HG03175 (cell line): Measurements from ENCODE around the gene ADA.
"Not testable (repeated sequence)": the region's sequence is repeated elsewhere in the genome, so short reads cannot be mapped to it uniquely, and the experiment has no call there.

Experiments used
- ATAC-seq: cut with Tn5 transposase; IDR thresholded peaks from one replicate; pipeline ENCODE4 v1.9.1; 2021; ENCODE audit warnings: mild to moderate bottlenecking, moderate library complexity; ENCODE audit not compliant: unreplicated experiment

ADA gene

DNA sequence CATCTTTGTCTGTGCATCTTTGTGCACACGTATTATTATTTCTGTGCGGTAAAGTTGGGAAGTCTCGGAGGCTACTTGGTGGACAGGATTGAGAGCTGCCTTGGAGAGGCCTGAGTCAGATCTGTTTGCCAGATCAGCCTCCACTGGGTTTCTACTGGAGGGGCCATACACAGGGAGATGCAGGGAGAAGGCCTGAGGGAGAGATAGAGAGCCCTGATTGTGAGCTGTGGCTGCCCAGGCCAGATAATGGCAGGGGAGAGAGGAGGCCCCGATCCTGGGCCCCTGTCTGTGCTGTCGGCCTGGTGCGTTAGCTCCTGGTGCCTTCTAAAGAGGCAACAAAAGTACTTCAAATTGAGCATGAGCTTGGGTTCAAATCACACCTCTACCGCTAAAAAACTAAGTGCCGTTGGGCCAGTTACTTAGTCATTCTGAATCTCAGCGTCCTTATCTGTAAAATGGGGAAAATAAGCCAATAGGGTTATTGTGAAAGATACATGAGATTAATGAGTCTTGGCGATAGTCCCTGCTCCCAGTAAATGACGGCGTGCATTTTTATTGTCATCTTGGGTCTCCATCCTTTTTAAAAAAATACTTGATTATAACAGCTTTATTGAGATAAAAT lies 27.6 kb upstream of the ADA start:
- ATAC-seq: no peak

- ATAC-seq: no peak
Observed at GRCh38 chr20:44678242-44678641, 26.7 kb upstream of the ADA start.

- ATAC-seq: not testable (repeated sequence)
Observed at GRCh38 chr20:44672318-44672902, 20.9 kb upstream of the ADA start.

DNA sequence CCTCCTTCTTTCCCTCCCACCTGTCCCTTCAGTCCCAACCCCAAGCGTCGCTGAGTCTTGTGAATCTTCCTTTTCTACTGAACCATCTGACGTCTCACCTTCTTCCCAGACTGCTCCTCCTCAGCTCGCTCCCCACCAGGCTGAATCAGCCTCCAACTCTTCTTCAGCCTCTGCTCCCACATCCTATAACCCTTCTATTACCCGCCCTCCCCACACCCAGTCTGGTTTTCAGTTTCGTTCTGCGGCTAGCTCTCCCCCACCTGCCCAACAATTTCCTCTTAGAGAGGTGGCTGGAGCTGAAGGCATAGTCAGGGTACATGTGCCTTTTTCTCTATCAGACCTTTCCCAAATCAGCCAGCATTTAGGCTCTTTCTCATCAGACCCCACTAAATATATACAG lies 20.0 kb upstream of the ADA start:
- ATAC-seq: not testable (repeated sequence)

DNA sequence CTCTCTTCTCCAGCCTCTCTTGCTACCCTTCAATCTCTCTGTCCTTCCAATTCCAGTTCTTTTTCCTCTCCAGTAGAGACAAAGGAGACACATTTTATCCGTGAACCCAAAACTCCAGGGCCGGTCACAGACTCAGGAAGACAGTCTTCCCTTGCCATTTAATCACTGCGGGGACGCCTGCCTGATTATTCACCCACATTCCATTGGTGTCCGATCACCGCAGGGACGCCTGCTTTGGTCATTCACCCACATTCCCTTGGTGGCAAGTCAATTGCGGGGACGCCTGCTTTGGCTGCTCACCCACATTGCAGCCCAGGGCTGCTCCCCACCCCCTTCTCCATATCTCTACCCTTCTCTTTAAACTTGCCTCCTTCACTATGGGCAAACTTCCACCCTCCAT lies 19.4 kb upstream of the ADA start:
- ATAC-seq: not testable (repeated sequence)

DNA sequence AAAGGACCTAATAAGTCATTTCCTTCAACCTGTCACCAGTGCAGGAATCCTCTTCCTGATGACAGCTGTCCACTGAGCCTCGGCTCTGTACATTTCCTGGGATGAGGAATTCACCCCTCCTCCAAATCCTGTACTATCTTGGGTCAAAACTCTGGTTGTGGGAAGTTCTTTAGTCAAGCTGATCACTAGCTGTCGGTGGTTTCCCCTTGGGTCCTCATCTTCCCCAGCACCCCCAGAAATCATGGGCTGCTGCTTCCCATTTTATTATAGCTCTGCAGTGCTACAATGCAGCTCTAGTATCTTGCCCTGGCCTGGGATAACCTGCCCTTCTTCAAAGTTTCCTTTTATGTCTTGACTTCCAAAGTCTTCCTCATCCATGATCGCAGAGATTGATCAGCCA lies 14.6 kb upstream of the ADA start:
- no peak for ATAC-seq

- no peak for ATAC-seq
Observed at GRCh38 chr20:44664131-44664530, 12.6 kb upstream of the ADA start.

- ATAC-seq: no peak
Observed at GRCh38 chr20:44662261-44662660, 10.8 kb upstream of the ADA start.

DNA sequence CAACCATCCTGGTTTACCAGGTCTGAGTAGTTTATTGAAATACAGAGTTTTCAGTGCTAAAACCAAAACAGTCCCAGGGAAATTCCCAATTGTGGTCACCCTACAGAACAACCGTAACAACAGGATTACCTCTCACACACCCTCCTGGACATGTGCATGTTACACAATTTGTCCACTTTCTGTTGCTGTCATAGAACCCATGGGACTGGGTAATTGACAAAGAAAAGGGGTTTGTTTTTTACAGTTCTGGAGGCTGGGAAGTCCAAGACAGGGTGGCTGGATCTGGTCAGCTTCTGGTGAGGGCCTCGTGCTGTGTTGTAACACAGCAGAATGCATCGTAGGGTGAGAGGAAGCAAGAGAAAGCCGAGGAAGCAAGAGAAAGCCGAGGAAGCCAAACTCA lies 9.1 kb upstream of the ADA start:
- ATAC-seq: no peak

- no peak for ATAC-seq
Observed at GRCh38 chr20:44659931-44660330, 8.4 kb upstream of the ADA start.

DNA sequence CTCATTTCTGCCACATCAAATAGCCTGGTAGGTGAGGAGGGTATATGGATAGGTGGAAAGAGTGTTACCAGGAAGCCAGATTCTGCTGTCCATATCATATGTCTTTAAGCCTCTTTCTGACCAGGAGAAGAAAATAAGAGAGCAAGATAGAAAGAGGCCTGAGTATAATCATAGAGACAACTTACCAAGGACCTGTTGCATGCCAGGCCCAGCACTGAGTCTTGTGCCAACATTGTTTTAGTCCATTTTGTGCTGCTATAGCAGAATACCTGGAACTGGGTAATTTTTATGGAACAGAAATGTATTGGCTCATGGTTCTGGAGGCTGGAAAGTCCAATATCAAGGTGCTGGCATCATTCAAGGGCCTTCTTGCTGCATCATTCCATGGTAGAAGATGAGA lies 7.3 kb upstream of the ADA start:
- ATAC-seq: no peak

DNA sequence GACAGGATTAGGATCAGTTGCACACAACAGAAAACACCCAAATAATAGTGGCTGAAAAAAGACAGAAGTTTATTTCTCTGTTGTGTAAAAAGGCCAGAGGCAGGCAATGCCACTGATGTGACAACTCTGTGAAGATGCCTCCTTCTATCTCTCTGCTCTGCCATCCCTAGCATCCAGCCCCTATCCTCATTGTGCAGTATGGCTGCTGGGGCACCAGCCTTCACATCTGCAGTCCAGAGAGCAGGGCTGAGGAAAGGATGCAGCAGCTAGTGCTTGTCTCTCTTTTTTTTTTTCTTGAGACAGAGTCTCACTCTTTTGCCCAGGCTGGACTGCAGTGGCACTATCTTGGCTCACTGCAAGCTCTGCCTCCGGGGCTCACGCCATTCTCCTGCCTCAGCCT lies 6.4 kb upstream of the ADA start:
- no peak for ATAC-seq

DNA sequence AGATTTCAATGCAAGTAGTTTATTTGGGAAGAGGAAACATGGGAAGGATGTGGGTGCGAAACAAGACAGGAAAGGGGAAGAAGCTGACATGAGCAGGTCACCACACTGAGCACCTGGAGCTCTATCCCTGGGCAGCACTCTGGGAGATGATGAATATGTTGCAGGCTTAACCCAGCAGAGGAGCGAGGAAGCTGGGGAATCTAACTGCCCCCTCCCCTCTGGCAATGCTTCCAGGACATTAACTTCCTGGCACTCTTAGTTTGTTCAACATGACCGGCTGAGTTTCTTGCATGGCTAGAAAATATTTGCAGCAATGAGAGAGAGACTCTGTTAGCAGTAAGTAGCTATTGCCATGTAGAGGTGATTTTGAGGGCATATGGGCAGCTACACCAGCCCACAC lies 4.9 kb upstream of the ADA start:
- ATAC-seq: no peak

- not testable (repeated sequence) for ATAC-seq
Observed at GRCh38 chr20:44654210-44654609, 2.7 kb upstream of the ADA start.

- no peak for ATAC-seq
Observed at GRCh38 chr20:44653546-44653945, 2.0 kb upstream of the ADA start.

GRCh38 chr20:44651434-44651683 lies 140 bp downstream of the ADA start:
- ATAC-seq: no peak

GRCh38 chr20:44650771-44651433 lies 597 bp downstream of the ADA start:
- ATAC-seq: no peak

DNA sequence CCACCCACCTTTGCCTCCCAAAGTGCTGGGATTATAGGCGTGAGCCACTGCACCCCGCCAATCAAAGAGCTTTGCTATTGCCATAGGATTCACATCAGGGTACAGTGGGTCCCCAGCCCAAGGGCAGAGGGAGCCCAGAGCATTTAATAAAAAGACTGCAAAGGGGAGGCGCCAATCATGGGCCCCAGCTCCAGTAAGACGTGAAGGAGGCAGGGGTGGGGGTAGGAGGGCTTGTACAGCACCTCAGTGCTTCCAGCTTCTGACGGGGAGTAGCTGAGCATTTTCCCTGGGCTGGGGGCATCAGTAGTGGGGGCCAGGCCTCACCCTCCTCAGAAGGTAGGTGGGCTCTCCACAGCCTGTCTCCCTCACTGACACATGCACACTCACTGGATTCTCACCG lies 1.5 kb downstream of the ADA start:
- ATAC-seq: no peak

- ATAC-seq: no peak
Observed at GRCh38 chr20:44649126-44649525, 2.4 kb downstream of the ADA start.

DNA sequence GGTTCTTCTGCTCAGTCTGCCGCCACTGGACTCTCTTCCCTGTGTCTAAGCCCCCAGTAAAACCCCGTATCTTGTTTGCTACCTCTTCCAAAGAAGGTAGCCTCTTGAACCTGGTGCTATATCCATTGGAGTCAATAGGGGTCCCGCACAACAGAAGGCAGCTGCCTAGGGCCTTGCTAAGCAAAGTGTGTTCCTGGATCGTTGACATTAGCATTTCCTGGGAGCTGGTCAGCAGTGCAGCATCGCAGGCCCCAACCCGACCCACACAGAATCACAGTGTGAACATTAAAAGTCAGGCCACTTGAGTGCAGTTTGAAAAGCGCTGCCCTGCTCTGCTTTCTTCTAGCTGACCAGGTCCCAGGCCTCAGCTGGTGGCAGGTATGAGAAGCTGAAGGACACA lies 2.9 kb downstream of the ADA start:
- no peak for ATAC-seq

GRCh38 chr20:44648068-44648467 lies 3.4 kb downstream of the ADA start:
- ATAC-seq: no peak

DNA sequence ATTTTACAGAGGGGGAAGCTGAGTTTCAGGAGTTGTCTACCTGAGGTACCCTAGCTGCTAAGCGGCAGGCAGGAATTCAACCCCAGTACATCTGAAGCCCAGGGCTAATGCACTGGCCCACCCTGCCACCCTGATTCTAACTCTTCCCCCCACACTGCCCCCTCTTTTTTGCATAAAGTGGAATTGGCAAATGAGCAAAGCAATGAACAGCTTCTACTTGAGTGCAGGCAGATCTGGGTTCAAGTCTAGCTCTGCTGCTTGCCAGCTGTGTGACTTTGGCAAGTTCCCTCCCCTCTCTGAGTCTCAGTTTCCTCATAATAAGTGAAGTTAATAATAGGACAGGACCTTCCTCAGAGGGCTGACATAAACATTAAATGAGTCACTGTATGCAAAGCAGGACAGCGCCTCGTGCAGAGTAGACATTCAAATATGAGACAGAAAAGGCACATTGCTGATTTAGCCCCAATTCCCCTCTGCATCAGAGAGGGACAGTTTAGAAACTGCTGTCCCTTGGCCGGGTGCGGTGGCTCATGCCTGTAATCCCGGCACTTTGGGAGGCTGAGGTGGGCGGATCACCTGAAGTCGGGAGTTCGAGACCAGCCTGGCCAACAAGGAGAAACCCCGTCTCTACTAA lies 4.7 kb downstream of the ADA start:
- peak; percentile 65 for ATAC-seq
